ENCODE measurements around the gene B4GALNT2. TPM values are rescaled to one million over a fixed set of nuclear protein-coding genes. Genes with fewer than 3 reads are reported as not detected.
"Not testable (repeated sequence)": the region's sequence is repeated elsewhere in the genome, so short reads cannot be mapped to it uniquely, and the experiment has no call there.

The B4GALNT2 gene
- total RNA-seq, 2 donors from 2014 or later, result 0.04 to 0.11 TPM

GRCh38 chr17:49125449-49125848 is 7.1 kb upstream of the B4GALNT2 start:
- H3K9me3 Mint-ChIP-seq, result peaks cover 71% of the 10 kb centered on the region
- H3K9ac ChIP-seq (ENCODE audit: extremely low read depth, low read length, poor library complexity, severe bottlenecking), result no peak overlapping the region
- no peak overlapping the region for H3K27ac Mint-ChIP-seq
- no peak overlapping the region for H3K4me3 Mint-ChIP-seq
- H3K36me3 Mint-ChIP-seq (ENCODE audit: low read depth), result peaks cover 11% of the 10 kb centered on the region
- H3K36me3 ChIP-seq (ENCODE audit: control insufficient read depth, insufficient read depth, low read length), result no peaks in the 10 kb centered on the region
- no peaks in the 10 kb centered on the region for H3K4me1 ChIP-seq (ENCODE audit: control insufficient read depth, insufficient read depth, low read length)
- H3K27ac ChIP-seq (ENCODE audit: low read depth, low read length), result no peak overlapping the region
- peaks cover 55% of the 10 kb centered on the region for H3K9me3 ChIP-seq (ENCODE audit: control insufficient read depth, low read length)
- H3K4me1 Mint-ChIP-seq, result no peaks in the 10 kb centered on the region
- TF ChIP-seq CTCF (conservative IDR thresholded peaks at IDR 0.05), result no peak
- H3K27me3 ChIP-seq (ENCODE audit: control insufficient read depth, insufficient read depth, low read length, poor library complexity, severe bottlenecking), result peaks cover under 1% of the 10 kb centered on the region
- H3K4me3 ChIP-seq (ENCODE audit: low read length), result no peak overlapping the region
- 97% methylated on average over 24 of the region's 32 CpGs; no CpG with 5 or more reads in 1 of the 2 experiments for WGBS, 2 experiments (ENCODE audit: insufficient coverage in 1 of 2, insufficient read length in 1 of 2)
- no peak for DNase-seq
- H3K27me3 Mint-ChIP-seq (ENCODE audit: insufficient read depth), result peaks cover 33% of the 10 kb centered on the region

GRCh38 chr17:49126183-49126859 is 6.2 kb upstream of the B4GALNT2 start:
- H3K9ac ChIP-seq (ENCODE audit: extremely low read depth, low read length, poor library complexity, severe bottlenecking); DNase-seq; H3K27me3 ChIP-seq (ENCODE audit: control insufficient read depth, insufficient read depth, low read length, poor library complexity, severe bottlenecking); H3K4me1 ChIP-seq (ENCODE audit: control insufficient read depth, insufficient read depth, low read length); H3K4me3 Mint-ChIP-seq; H3K4me1 Mint-ChIP-seq; H3K4me3 ChIP-seq (ENCODE audit: low read length); H3K36me3 ChIP-seq (ENCODE audit: control insufficient read depth, insufficient read depth, low read length); H3K27ac ChIP-seq (ENCODE audit: low read depth, low read length): not testable (repeated sequence)
- Mint-ChIP-seq H3K27me3 (ENCODE audit: insufficient read depth) (peaks cover 41% of the 10 kb centered on the region), H3K27ac (peak overlapping the region; percentile 64), H3K36me3 (ENCODE audit: low read depth) (peaks cover 11% of the 10 kb centered on the region), H3K9me3 (peaks cover 67% of the 10 kb centered on the region)
- peaks cover 56% of the 10 kb centered on the region for H3K9me3 ChIP-seq (ENCODE audit: control insufficient read depth, low read length)
- WGBS, 2 experiments (ENCODE audit: insufficient coverage in 1 of 2, insufficient read length in 1 of 2), result 49 to 66% methylated on average over 7 to 9 of the region's 10 CpGs

- H3K9me3 ChIP-seq (ENCODE audit: control insufficient read depth, low read length), result peaks cover 46% of the 10 kb centered on the region
- peaks cover 40% of the 10 kb centered on the region for H3K27me3 ChIP-seq (ENCODE audit: control insufficient read depth, insufficient read depth, low read length, poor library complexity, severe bottlenecking)
- not testable (repeated sequence) for H3K4me1 Mint-ChIP-seq; H3K4me3 Mint-ChIP-seq; H3K27ac Mint-ChIP-seq; H3K27ac ChIP-seq (ENCODE audit: low read depth, low read length); H3K36me3 ChIP-seq (ENCODE audit: control insufficient read depth, insufficient read depth, low read length); H3K36me3 Mint-ChIP-seq (ENCODE audit: low read depth); DNase-seq; H3K4me1 ChIP-seq (ENCODE audit: control insufficient read depth, insufficient read depth, low read length); H3K9ac ChIP-seq (ENCODE audit: extremely low read depth, low read length, poor library complexity, severe bottlenecking)
- Mint-ChIP-seq H3K27me3 (ENCODE audit: insufficient read depth) (peaks cover 67% of the 10 kb centered on the region), H3K9me3 (peaks cover 53% of the 10 kb centered on the region)
- peak overlapping the region; percentile 45 for H3K4me3 ChIP-seq (ENCODE audit: low read length)
- WGBS, 2 experiments (ENCODE audit: insufficient coverage in 1 of 2, insufficient read length in 1 of 2), result 77% methylated on average over 2 of the region's 2 CpGs
These were observed 3.1 kb upstream of the B4GALNT2 start for GRCh38 chr17:49129359-49129950.

- H3K27ac Mint-ChIP-seq, result no peak overlapping the region
- no peak for TF ChIP-seq CTCF (conservative IDR thresholded peaks at IDR 0.05)
- H3K36me3 Mint-ChIP-seq (ENCODE audit: low read depth), result peaks cover 4% of the 10 kb centered on the region
- H3K27me3 Mint-ChIP-seq (ENCODE audit: insufficient read depth), result peaks cover 78% of the 10 kb centered on the region
- no peaks in the 10 kb centered on the region for H3K4me1 ChIP-seq (ENCODE audit: control insufficient read depth, insufficient read depth, low read length)
- no peak overlapping the region for H3K4me3 ChIP-seq (ENCODE audit: low read length)
- no peak overlapping the region for H3K4me3 Mint-ChIP-seq
- H3K27ac ChIP-seq (ENCODE audit: low read depth, low read length), result no peak overlapping the region
- peaks cover 4% of the 10 kb centered on the region for H3K4me1 Mint-ChIP-seq
- H3K9me3 ChIP-seq (ENCODE audit: control insufficient read depth, low read length), result peaks cover 46% of the 10 kb centered on the region
- no peak overlapping the region for H3K9ac ChIP-seq (ENCODE audit: extremely low read depth, low read length, poor library complexity, severe bottlenecking)
- H3K36me3 ChIP-seq (ENCODE audit: control insufficient read depth, insufficient read depth, low read length), result no peaks in the 10 kb centered on the region
- H3K27me3 ChIP-seq (ENCODE audit: control insufficient read depth, insufficient read depth, low read length, poor library complexity, severe bottlenecking), result peaks cover 46% of the 10 kb centered on the region
- peaks cover 49% of the 10 kb centered on the region for H3K9me3 Mint-ChIP-seq
- 85 to 89% methylated on average over 3 of the region's 3 CpGs for WGBS, 2 experiments (ENCODE audit: insufficient coverage in 1 of 2, insufficient read length in 1 of 2)
- no peak for DNase-seq
These were observed 1.7 kb upstream of the B4GALNT2 start for GRCh38 chr17:49130891-49131290.

All from endodermal cell (in vitro differentiated cells).